Neural progenitor cell (in vitro differentiated cells): ENCODE measurements around the gene TNFRSF25. TPM values are rescaled to one million over a fixed set of nuclear protein-coding genes. Genes with fewer than 3 reads are reported as not detected.

Experiments used
- DNase-seq: peaks from one replicate; pipeline ENCODE4 v3.0.0-alpha.2; 2016; ENCODE audit warnings: low spot score
- H2AFZ ChIP-seq: fragments of 200-600 bp; sonication (generic); replicated peaks from 2 replicates; pipeline ENCODE4 v1.6.1; 2016; ENCODE audit warnings: antibody characterized with exemption
- H3F3A ChIP-seq: fragments of 200-600 bp; sonication (generic); 2 replicates; pipeline ENCODE4 v1.6.1; 2016; ENCODE audit warnings: antibody characterized with exemption, low read depth
- H3K27ac ChIP-seq: fragments of 200-600 bp; sonication (generic); 2 replicates; pipeline ENCODE4 v1.5.1; 2016; ENCODE audit warnings: mild to moderate bottlenecking
- H3K27me3 ChIP-seq: fragments of 200-600 bp; sonication (generic); 2 replicates; pipeline ENCODE4 v1.6.1; 2016; ENCODE audit warnings: mild to moderate bottlenecking, moderate library complexity
- H3K36me3 ChIP-seq: fragments of 200-600 bp; sonication (generic); 2 replicates; pipeline ENCODE4 v1.5.1; 2016
- H3K4me1 ChIP-seq: fragments of 200-600 bp; sonication (generic); 2 replicates; pipeline ENCODE4 v1.6.1; 2016; ENCODE audit warnings: mixed run types
- H3K4me2 ChIP-seq: fragments of 200-600 bp; sonication (generic); 2 replicates; pipeline ENCODE4 v1.6.1; 2016
- H3K4me3 ChIP-seq: fragments of 200-600 bp; sonication (generic); 2 replicates; pipeline ENCODE4 v1.5.1; 2016
- H3K79me2 ChIP-seq: fragments of 200-600 bp; sonication (generic); 2 replicates; pipeline ENCODE4 v1.6.1; 2016; ENCODE audit warnings: low read depth
- H3K9ac ChIP-seq: fragments of 200-600 bp; sonication (generic); 2 replicates; pipeline ENCODE4 v1.6.1; 2016
- H3K9me3 ChIP-seq: fragments of 200-600 bp; sonication (generic); 2 replicates; pipeline ENCODE4 v1.5.1; 2016; ENCODE audit warnings: low read depth
- H4K20me1 ChIP-seq: fragments of 200-600 bp; sonication (generic); 2 replicates; pipeline ENCODE4 v1.6.1; 2016; ENCODE audit warnings: low read depth
- H3K27ac Mint-ChIP-seq: 3 replicates; pipeline ENCODE4 v1.8.0; 2021; ENCODE audit warnings: mixed read lengths
- H3K27me3 Mint-ChIP-seq: 2 replicates; pipeline ENCODE4 v1.8.0; 2022; ENCODE audit warnings: low read depth, mild to moderate bottlenecking, inconsistent platforms, moderate library complexity, mixed read lengths; ENCODE audit not compliant: insufficient read depth
- H3K36me3 Mint-ChIP-seq: 3 replicates; pipeline ENCODE4 v1.8.0; 2021; ENCODE audit warnings: mixed read lengths
- H3K4me1 Mint-ChIP-seq: 3 replicates; pipeline ENCODE4 v1.8.0; 2021; ENCODE audit warnings: mixed read lengths
- H3K4me3 Mint-ChIP-seq: 3 replicates; pipeline ENCODE4 v1.8.0; 2021; ENCODE audit warnings: mild to moderate bottlenecking, moderate library complexity, mixed read lengths
- H3K9me3 Mint-ChIP-seq: 3 replicates; pipeline ENCODE4 v1.8.0; 2020; ENCODE audit warnings: mixed read lengths
- EZH2 ChIP-seq: fragments of 200-600 bp; sonication (generic); IDR thresholded peaks from 2 replicates; pipeline ENCODE4 v1.6.1; 2017; ENCODE audit warnings: antibody characterized with exemption, mild to moderate bottlenecking, moderate library complexity
- EZH2phosphoT487 ChIP-seq: fragments of 200-600 bp; sonication (generic); IDR thresholded peaks from 2 replicates; pipeline ENCODE4 v1.6.1; 2017; ENCODE audit warnings: antibody characterized with exemption
- total RNA-seq: library from RNA; depleted of rRNA; stranded (reverse); fragments of >200 nt; gene quantifications from 2 replicates; pipeline ENCODE4 v1.2.3, GENCODE V29; 2015; ENCODE audit warnings: low replicate concordance
- TF ChIP-seq, protein P1 (sequence below): fragments of 200-600 bp; sonication (generic); IDR thresholded peaks from 2 replicates; pipeline ENCODE4 v1.5.1; 2017; ENCODE audit warnings: antibody characterized with exemption, mild to moderate bottlenecking

TNFRSF25 gene
- total RNA-seq, 1 donor from 2014 or later = 15.6 TPM

GRCh38 chr1:6461051-6461530 lies 4.9 kb downstream of the TNFRSF25 start:
- Histone ChIP-seq H3K9me3 (no peaks in the 10 kb centered on the region), H3K9ac (no peak overlapping the region), H3K36me3 (no peaks in the 10 kb centered on the region), H3K27me3 (peaks cover 9% of the 10 kb centered on the region), H4K20me1 (no peaks in the 10 kb centered on the region), H3K4me1 (peaks cover 22% of the 10 kb centered on the region), H3K4me3 (no peak overlapping the region), H3K27ac (no peak overlapping the region), H3K4me2 (no peak overlapping the region), H3F3A (peaks cover 7% of the 10 kb centered on the region), H2AFZ (no peak overlapping the region), H3K79me2 (no peaks in the 10 kb centered on the region)
- Mint-ChIP-seq H3K9me3 (no peaks in the 10 kb centered on the region), H3K27ac (no peak overlapping the region), H3K36me3 (peaks cover 3% of the 10 kb centered on the region), H3K4me3 (no peak overlapping the region), H3K4me1 (peaks cover 10% of the 10 kb centered on the region), H3K27me3 (peaks cover 3% of the 10 kb centered on the region)
- DNase-seq = no peak
- TF ChIP-seq EZH2phosphoT487 (no peak), EZH2 (no peak)
- TF ChIP-seq, protein P1, sequence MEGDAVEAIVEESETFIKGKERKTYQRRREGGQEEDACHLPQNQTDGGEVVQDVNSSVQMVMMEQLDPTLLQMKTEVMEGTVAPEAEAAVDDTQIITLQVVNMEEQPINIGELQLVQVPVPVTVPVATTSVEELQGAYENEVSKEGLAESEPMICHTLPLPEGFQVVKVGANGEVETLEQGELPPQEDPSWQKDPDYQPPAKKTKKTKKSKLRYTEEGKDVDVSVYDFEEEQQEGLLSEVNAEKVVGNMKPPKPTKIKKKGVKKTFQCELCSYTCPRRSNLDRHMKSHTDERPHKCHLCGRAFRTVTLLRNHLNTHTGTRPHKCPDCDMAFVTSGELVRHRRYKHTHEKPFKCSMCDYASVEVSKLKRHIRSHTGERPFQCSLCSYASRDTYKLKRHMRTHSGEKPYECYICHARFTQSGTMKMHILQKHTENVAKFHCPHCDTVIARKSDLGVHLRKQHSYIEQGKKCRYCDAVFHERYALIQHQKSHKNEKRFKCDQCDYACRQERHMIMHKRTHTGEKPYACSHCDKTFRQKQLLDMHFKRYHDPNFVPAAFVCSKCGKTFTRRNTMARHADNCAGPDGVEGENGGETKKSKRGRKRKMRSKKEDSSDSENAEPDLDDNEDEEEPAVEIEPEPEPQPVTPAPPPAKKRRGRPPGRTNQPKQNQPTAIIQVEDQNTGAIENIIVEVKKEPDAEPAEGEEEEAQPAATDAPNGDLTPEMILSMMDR = no peak

GRCh38 chr1:6460301-6461050 lies 5.5 kb downstream of the TNFRSF25 start:
- H2AFZ ChIP-seq = no peak overlapping the region
- H3K79me2 ChIP-seq = no peaks in the 10 kb centered on the region
- H3K4me1 ChIP-seq = peaks cover 15% of the 10 kb centered on the region
- Mint-ChIP-seq H3K4me3 (no peak overlapping the region), H3K27ac (no peak overlapping the region), H3K36me3 (peaks cover 3% of the 10 kb centered on the region), H3K27me3 (peaks cover 3% of the 10 kb centered on the region), H3K9me3 (no peaks in the 10 kb centered on the region), H3K4me1 (peaks cover 10% of the 10 kb centered on the region)
- H3K4me3 ChIP-seq = no peak overlapping the region
- no peaks in the 10 kb centered on the region for H3K36me3 ChIP-seq
- H3F3A ChIP-seq = peaks cover 7% of the 10 kb centered on the region
- peaks cover 3% of the 10 kb centered on the region for H3K27me3 ChIP-seq
- H3K9me3 ChIP-seq = no peaks in the 10 kb centered on the region
- no peak overlapping the region for H3K9ac ChIP-seq
- no peak overlapping the region for H3K27ac ChIP-seq
- no peak for DNase-seq
- no peaks in the 10 kb centered on the region for H4K20me1 ChIP-seq
- TF ChIP-seq, protein P1 = no peak
- TF ChIP-seq EZH2 = no peak
- TF ChIP-seq EZH2phosphoT487 = no peak
- H3K4me2 ChIP-seq = peak overlapping the region; percentile 69

- peak overlapping the region; percentile 65 for H3K4me3 Mint-ChIP-seq
- H3K27me3 Mint-ChIP-seq = peaks cover 3% of the 10 kb centered on the region
- peak overlapping the region; percentile 90 for H3K27ac Mint-ChIP-seq
- H3K9me3 Mint-ChIP-seq = no peaks in the 10 kb centered on the region
- Histone ChIP-seq H3K4me3 (no peak overlapping the region), H3K4me2 (peak overlapping the region; percentile 69), H3K27ac (no peak overlapping the region), H4K20me1 (no peaks in the 10 kb centered on the region), H3F3A (peaks cover 7% of the 10 kb centered on the region), H3K79me2 (no peaks in the 10 kb centered on the region), H3K36me3 (no peaks in the 10 kb centered on the region), H3K4me1 (peaks cover 13% of the 10 kb centered on the region), H3K9ac (no peak overlapping the region), H3K27me3 (peaks cover 2% of the 10 kb centered on the region), H2AFZ (no peak overlapping the region), H3K9me3 (no peaks in the 10 kb centered on the region)
- H3K36me3 Mint-ChIP-seq = peaks cover 3% of the 10 kb centered on the region
- TF ChIP-seq EZH2 = no peak
- no peak for TF ChIP-seq EZH2phosphoT487
- TF ChIP-seq, protein P1 = no peak
- peaks cover 10% of the 10 kb centered on the region for H3K4me1 Mint-ChIP-seq
- DNase-seq = peak; percentile 53
Observed at GRCh38 chr1:6459850-6460265, 6.1 kb downstream of the TNFRSF25 start.
